ENCODE results near the gene TIMM50. TPM values are rescaled to one million over a fixed set of nuclear protein-coding genes. Genes with fewer than 3 reads are reported as not detected.
"Not testable (repeated sequence)": the region's sequence is repeated elsewhere in the genome, so short reads cannot be mapped to it uniquely, and the experiment has no call there.

The TIMM50 gene
- total and polyA plus RNA-seq, 7 donors = 70.5 to 189 (median 86.1) TPM

DNA sequence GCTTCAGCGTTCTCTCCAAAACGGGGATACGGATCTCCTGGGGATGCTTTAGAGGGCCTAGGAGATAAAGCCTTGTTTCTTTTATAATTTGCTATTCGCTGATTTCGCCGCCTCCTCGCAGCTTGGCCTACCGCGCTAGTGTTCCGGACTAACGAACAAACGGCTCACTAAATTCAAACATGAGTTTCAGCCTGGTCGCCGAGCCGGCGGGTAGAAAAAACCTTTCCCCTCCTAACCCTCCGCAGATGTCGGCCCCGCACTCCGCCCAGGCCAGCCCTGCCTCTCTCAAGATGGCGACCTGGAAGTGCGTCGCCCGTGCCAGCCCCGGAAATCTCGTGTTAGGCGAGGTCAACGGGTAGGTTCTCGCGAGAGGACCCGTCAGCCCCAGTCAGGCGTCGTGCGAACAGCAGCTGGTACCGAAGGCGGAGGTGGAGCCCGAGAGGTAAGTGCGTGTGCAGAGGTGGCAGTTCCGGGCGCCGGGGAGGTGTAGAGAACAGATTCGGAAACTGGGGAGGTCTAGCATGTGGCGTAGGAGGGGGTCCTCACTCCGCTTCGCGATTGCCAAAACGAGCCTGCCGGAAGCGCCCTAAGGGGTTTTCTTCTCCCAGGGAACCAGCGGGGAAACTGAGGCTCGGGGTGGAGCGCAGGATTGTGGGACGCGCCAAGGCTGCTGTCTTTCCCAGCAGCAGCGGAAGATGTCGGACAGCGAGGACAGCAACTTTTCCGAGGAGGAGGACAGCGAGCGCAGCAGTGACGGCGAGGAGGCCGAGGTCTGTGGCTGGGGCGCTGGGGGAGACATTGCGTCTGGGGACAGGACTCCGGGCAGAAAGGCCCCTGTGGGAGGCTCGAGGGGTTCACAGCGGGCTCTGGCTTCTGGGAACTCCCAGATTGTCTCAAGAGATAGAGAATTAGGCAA, 35.2 kb upstream of the TIMM50 start, which contains the start of gene SUPT5H:
TSS of gene SUPT5H (plus strand) at position 387 of the 916 bp plus-strand sequence. CDS start at position 696, 309 bp downstream.
- intact Hi-C loops (cut with DNase I) = loop anchor here (10.0 kb wide), 1 partner anchor 89 kb away; the partner anchor contains the start of gene EID2B (in 2 of the 2)
- DNase-seq (peak; percentile 97 to 98), ATAC-seq (peak; percentile 98 to 100 (median 99))
- peak within 1 kb of the TSS; percentile 90 for H3K4me3 ChIP-seq
- H3K4me1 ChIP-seq = peaks cover 32% of the 10 kb centered on the region
- TF ChIP-seq, protein P1, sequence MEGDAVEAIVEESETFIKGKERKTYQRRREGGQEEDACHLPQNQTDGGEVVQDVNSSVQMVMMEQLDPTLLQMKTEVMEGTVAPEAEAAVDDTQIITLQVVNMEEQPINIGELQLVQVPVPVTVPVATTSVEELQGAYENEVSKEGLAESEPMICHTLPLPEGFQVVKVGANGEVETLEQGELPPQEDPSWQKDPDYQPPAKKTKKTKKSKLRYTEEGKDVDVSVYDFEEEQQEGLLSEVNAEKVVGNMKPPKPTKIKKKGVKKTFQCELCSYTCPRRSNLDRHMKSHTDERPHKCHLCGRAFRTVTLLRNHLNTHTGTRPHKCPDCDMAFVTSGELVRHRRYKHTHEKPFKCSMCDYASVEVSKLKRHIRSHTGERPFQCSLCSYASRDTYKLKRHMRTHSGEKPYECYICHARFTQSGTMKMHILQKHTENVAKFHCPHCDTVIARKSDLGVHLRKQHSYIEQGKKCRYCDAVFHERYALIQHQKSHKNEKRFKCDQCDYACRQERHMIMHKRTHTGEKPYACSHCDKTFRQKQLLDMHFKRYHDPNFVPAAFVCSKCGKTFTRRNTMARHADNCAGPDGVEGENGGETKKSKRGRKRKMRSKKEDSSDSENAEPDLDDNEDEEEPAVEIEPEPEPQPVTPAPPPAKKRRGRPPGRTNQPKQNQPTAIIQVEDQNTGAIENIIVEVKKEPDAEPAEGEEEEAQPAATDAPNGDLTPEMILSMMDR (IDR thresholded peaks at IDR 0.05) = no peak
- peaks cover 0 to 24% of the 10 kb centered on the region in 2 donors for H3K36me3 ChIP-seq (ENCODE audit: insufficient read depth in 1 of 2, low read depth in 1 of 2)
- H3K27me3 ChIP-seq (ENCODE audit: insufficient read depth in 3 of 3, low read length in 2 of 3) = no peaks in the 10 kb centered on the region
- peak within 1 kb of the TSS; percentile 95 for H3K27ac ChIP-seq
- H3K9me3 ChIP-seq = no peaks in the 10 kb centered on the region
- WGBS, 3 donors = 0 to 1% (median 0%) methylated on average over 59 to 68 of the region's 68 CpGs

- H3K36me3 ChIP-seq (ENCODE audit: insufficient read depth in 1 of 2, low read depth in 1 of 2) = peaks cover 0 to 24% of the 10 kb centered on the region in 2 donors
- peak overlapping the region; percentile 95 for H3K27ac ChIP-seq
- H3K9me3 ChIP-seq = no peaks in the 10 kb centered on the region
- no peak for ATAC-seq
- intact Hi-C loops (cut with DNase I) = loop anchor here (10.0 kb wide), 1 partner anchor 88 kb away; the partner anchor contains the start of gene EID2B (in 2 of the 2)
- peak in 1 of 2 donors; percentile 10 for DNase-seq
- peaks cover 32% of the 10 kb centered on the region for H3K4me1 ChIP-seq
- TF ChIP-seq, protein P1 (IDR thresholded peaks at IDR 0.05) = no peak
- peak overlapping the region; percentile 90 for H3K4me3 ChIP-seq
- no peaks in the 10 kb centered on the region for H3K27me3 ChIP-seq (ENCODE audit: insufficient read depth in 3 of 3, low read length in 2 of 3)
- 70 to 74% (median 72%) methylated on average over 16 of the region's 16 CpGs for WGBS, 3 donors
Measured at GRCh38 chr19:39446365-39447084, 34.1 kb upstream of the TIMM50 start.

DNA sequence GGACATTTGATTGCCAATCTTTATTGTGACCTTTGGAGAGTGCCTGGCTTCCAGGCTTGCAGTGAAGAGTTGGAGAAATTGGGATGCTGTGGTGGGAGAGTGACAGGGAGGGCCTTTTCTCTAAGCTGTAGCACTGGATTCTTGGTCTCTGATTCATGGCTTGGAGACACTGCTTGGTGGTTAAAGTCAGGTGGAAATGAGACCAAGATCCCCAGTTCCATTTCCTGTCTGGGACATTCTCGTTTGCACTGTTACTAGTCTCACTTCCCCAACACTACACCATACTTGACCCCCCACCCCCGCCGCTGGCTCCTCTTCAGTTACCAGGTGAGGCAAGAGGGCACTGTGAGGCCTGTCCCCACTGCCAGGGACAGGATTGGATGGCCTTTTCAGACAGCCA, 32.4 kb upstream of the TIMM50 start:
- TF ChIP-seq, protein P1 (IDR thresholded peaks at IDR 0.05) = no peak
- H3K9me3 ChIP-seq = no peaks in the 10 kb centered on the region
- H3K27me3 ChIP-seq (ENCODE audit: insufficient read depth in 3 of 3, low read length in 2 of 3) = no peaks in the 10 kb centered on the region
- peaks cover 0 to 29% of the 10 kb centered on the region in 2 donors for H3K36me3 ChIP-seq (ENCODE audit: insufficient read depth in 1 of 2, low read depth in 1 of 2)
- DNase-seq (no peak), ATAC-seq (no peak)
- intact Hi-C loops (cut with DNase I) = loop anchor here (10.0 kb wide), 1 partner anchor 87 kb away; the partner anchor contains the start of gene EID2B (in 2 of the 2)
- H3K4me3 ChIP-seq = no peak overlapping the region
- peak overlapping the region; percentile 3 for H3K27ac ChIP-seq
- H3K4me1 ChIP-seq = peaks cover 32% of the 10 kb centered on the region
- WGBS, 3 donors = 67 to 82% (median 79%) methylated on average over 3 of the region's 3 CpGs

GRCh38 chr19:39449116-39449797, 31.4 kb upstream of the TIMM50 start:
- peaks cover 30% of the 10 kb centered on the region for H3K4me1 ChIP-seq
- H3K9me3 ChIP-seq = no peaks in the 10 kb centered on the region
- no peak overlapping the region for H3K27ac ChIP-seq
- peaks cover 0 to 38% of the 10 kb centered on the region in 2 donors for H3K36me3 ChIP-seq (ENCODE audit: insufficient read depth in 1 of 2, low read depth in 1 of 2)
- ATAC-seq (no peak), DNase-seq (no peak)
- TF ChIP-seq, protein P1 (IDR thresholded peaks at IDR 0.05) = no peak
- intact Hi-C loops (cut with DNase I) = loop anchor here (10.0 kb wide), 1 partner anchor 86 kb away; the partner anchor contains the start of gene EID2B (in 2 of the 2)
- WGBS, 3 donors = 75 to 85% (median 77%) methylated on average over 8 of the region's 8 CpGs
- no peaks in the 10 kb centered on the region for H3K27me3 ChIP-seq (ENCODE audit: insufficient read depth in 3 of 3, low read length in 2 of 3)
- no peak overlapping the region for H3K4me3 ChIP-seq

- H3K4me3 ChIP-seq; intact Hi-C loops (cut with DNase I); DNase-seq; ATAC-seq; H3K27me3 ChIP-seq (ENCODE audit: insufficient read depth in 3 of 3, low read length in 2 of 3); H3K9me3 ChIP-seq; H3K27ac ChIP-seq: not testable (repeated sequence)
- WGBS, 3 donors = 91 to 95% (median 93%) methylated on average over 8 of the region's 8 CpGs
- Histone ChIP-seq H3K36me3 (ENCODE audit: insufficient read depth in 1 of 2, low read depth in 1 of 2) (peaks cover 0 to 48% of the 10 kb centered on the region in 2 donors), H3K4me1 (peaks cover 24% of the 10 kb centered on the region)
Measured at GRCh38 chr19:39451257-39451656, 29.4 kb upstream of the TIMM50 start.
